ENCODE measurements around the gene PLEKHA8. TPM values are rescaled to one million over a fixed set of nuclear protein-coding genes. Genes with fewer than 3 reads are reported as not detected.

The PLEKHA8 gene
- total and polyA plus RNA-seq, 2 of the 8 experiments (the other 6 are each of a cell fraction or from before 2014, with no cell fraction given): 10.7 to 44.0 TPM

DNA sequence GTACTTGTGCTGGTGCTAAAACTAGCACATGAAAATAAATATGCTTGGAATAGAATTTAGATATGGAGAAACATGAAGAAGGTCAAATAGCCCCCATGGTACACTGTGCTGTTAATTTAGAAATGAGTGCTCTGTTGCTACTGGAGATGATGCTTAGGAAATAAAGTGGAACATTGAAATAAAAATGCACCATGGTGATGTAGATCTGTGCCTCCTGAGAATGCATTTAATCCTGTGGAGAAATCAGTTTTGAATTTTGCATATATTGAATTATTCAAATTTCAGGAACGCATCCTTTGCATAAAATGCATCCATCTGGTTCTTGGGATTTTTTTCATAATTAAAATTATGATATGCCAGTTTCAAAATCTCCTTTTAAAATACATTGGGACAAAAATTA is 44.5 kb downstream of the PLEKHA8 start:
- Histone ChIP-seq H3K27me3 (replicated peaks in 1 of 4; ENCODE audit: control insufficient read depth in 3 of 4, extremely low read depth in 1 of 4, insufficient read depth in 3 of 4, low read length in 3 of 4) (no peaks in the 10 kb centered on the region), H3K79me2 (ENCODE audit: control insufficient read depth in 1 of 2, insufficient read depth in 2 of 2, low read length in 2 of 2) (no peaks in the 10 kb centered on the region), H3K4me2 (ENCODE audit: insufficient read depth in 1 of 2, low read depth in 2 of 2, low read length in 2 of 2) (no peak overlapping the region), H3K9ac (replicated peaks in 1 of 4; ENCODE audit: extremely low read depth in 1 of 4, low read depth in 3 of 4, low read length in 3 of 4) (no peak overlapping the region), H2BK120ac (replicated peaks; ENCODE audit: low read depth, low read length) (no peak overlapping the region), H3K36me3 (ENCODE audit: control insufficient read depth in 2 of 4, insufficient read depth in 4 of 4, low read length in 3 of 4) (0 out of 8 replicates have a peak, but pooled peaks cover 0 to 5% (median under 1%) of the 10 kb centered on the region in 4 experiments), H3K14ac (ENCODE audit: insufficient read length) (no peak overlapping the region), H2AFZ (ENCODE audit: low read length) (no peak overlapping the region), H3K23me2 (ENCODE audit: low read depth, low read length) (no peaks in the 10 kb centered on the region), H2BK15ac (ENCODE audit: low read length) (no peak overlapping the region), H3K56ac (replicated peaks; ENCODE audit: insufficient read length, low read depth, low read length) (no peak overlapping the region), H4K91ac (replicated peaks; ENCODE audit: insufficient read length, low read length) (no peak overlapping the region), H3K4me3 (ENCODE audit: extremely low read depth in 1 of 4, insufficient read depth in 2 of 4, low read depth in 3 of 4, low read length in 4 of 4) (no peak overlapping the region), H4K5ac (ENCODE audit: insufficient read length, low read depth, low read length) (no peak overlapping the region), H2BK12ac (ENCODE audit: low read depth, low read length) (no peak overlapping the region), H4K8ac (ENCODE audit: extremely low read depth, insufficient read depth, low read length) (no peak overlapping the region), H3K79me1 (ENCODE audit: low read depth, low read length) (no peaks in the 10 kb centered on the region), H3K27ac (ENCODE audit: low read depth, low read length) (no peak overlapping the region), H3K23ac (ENCODE audit: insufficient read length) (no peak overlapping the region), H3K18ac (ENCODE audit: extremely low read depth, low read length) (no peak overlapping the region), H2BK20ac (ENCODE audit: low read length) (no peak overlapping the region), H3K4ac (replicated peaks; ENCODE audit: insufficient read length, low read depth, low read length) (no peak overlapping the region), H2BK5ac (ENCODE audit: low read depth, low read length) (no peak overlapping the region), H3K9me3 (ENCODE audit: insufficient read depth in 2 of 2, low read depth in 1 of 2, low read length in 1 of 2) (no peaks in the 10 kb centered on the region), H4K20me1 (replicated peaks in 1 of 2; ENCODE audit: control insufficient read depth in 1 of 2, insufficient read depth in 2 of 2, low read length in 2 of 2) (peaks cover 2% of the 10 kb centered on the region in 2 experiments), H3K4me1 (replicated peaks in 1 of 4; ENCODE audit: control insufficient read depth in 3 of 4, insufficient read depth in 4 of 4, low read length in 3 of 4) (no peaks in the 10 kb centered on the region), H2AK5ac (ENCODE audit: low read depth, low read length) (no peak overlapping the region)
- CTCF ChIA-PET (ENCODE audit: partially characterized antibody): interaction anchor here (0.6 to 4.7 kb wide), 7 partner anchors 9 to 200 kb away, joined by 3 to 39 read pairs (median 3); no protein-coding TSS in a partner anchor
- POLR2A ChIA-PET (ENCODE audit: partially characterized antibody): no interaction called here
- 81% methylated on average over 1 of the region's 1 CpG; no CpG with 5 or more reads in 1 of the 2 experiments for WGBS, 2 experiments (ENCODE audit: extremely low coverage in 1 of 2, insufficient coverage in 1 of 2, insufficient read length in 1 of 2, insufficient replicate concordance in 2 of 2, low coverage in 1 of 2, low lambda C conversion rate in 2 of 2, missing lambda C conversion rate in 1 of 2)
- no peak for FAIRE-seq
- no peak for DNase-seq (ENCODE audit: low read depth in 1 of 2, low spot score in 2 of 2)
- TF ChIP-seq PHF8 (conservative IDR thresholded peaks at IDR 0.05; ENCODE audit: low read depth, low read length) (no peak), E2F6 (IDR thresholded peaks at IDR 0.05) (no peak), KDM1A (IDR thresholded peaks at IDR 0.05; ENCODE audit: borderline replicate concordance, low read length) (no peak), TAF7 (optimal IDR thresholded peaks at IDR 0.05; ENCODE audit: borderline replicate concordance, low read depth, low read length) (no peak), RBBP5 (IDR thresholded peaks at IDR 0.05; ENCODE audit: borderline replicate concordance, low read depth, low read length) (no peak), KDM5A (IDR thresholded peaks at IDR 0.05; ENCODE audit: low read length) (no peak), RFX5 (IDR thresholded peaks at IDR 0.05; ENCODE audit: borderline replicate concordance, low read depth, low read length) (no peak), ZNF274 (IDR thresholded peaks at IDR 0.05; ENCODE audit: borderline replicate concordance, extremely low read depth, low read length) (no peak), HDAC2 (IDR thresholded peaks at IDR 0.05; ENCODE audit: borderline replicate concordance in 1 of 2, low read depth in 2 of 2, low read length in 2 of 2) (no peak), POLR2AphosphoS5 (IDR thresholded peaks at IDR 0.05; ENCODE audit: low read depth, low read length) (no peak), SP2 (IDR thresholded peaks at IDR 0.05; ENCODE audit: low read length) (no peak)
- TF ChIP-seq, protein P1, sequence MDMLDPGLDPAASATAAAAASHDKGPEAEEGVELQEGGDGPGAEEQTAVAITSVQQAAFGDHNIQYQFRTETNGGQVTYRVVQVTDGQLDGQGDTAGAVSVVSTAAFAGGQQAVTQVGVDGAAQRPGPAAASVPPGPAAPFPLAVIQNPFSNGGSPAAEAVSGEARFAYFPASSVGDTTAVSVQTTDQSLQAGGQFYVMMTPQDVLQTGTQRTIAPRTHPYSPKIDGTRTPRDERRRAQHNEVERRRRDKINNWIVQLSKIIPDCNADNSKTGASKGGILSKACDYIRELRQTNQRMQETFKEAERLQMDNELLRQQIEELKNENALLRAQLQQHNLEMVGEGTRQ (IDR thresholded peaks at IDR 0.05; ENCODE audit: low read length): no peak
